ENCODE data around the gene C20orf144.

Gene C20orf144

GRCh38 chr20:33666293-33667244 is 4.4 kb downstream of the C20orf144 start, which contains the start of gene ACTL10:
ACTL10 (plus strand) TSS chr20:33666943; CDS start chr20:33667498, 555 bp downstream.
- peak; percentile 98 for DNase-seq

GRCh38 chr20:33667245-33667675 is 5.1 kb downstream of the C20orf144 start:
- no peak for DNase-seq

GRCh38 chr20:33667676-33668465 is 5.7 kb downstream of the C20orf144 start:
- peak; percentile 56 for DNase-seq

- DNase-seq: no peak
Observed at GRCh38 chr20:33668466-33669155, 6.5 kb downstream of the C20orf144 start.

GRCh38 chr20:33669224-33669623 is 7.1 kb downstream of the C20orf144 start:
- no peak for DNase-seq

GRCh38 chr20:33669873-33670640 is 7.9 kb downstream of the C20orf144 start:
- no peak for DNase-seq

- no peak for DNase-seq
Observed at GRCh38 chr20:33670715-33671499, 8.8 kb downstream of the C20orf144 start.

GRCh38 chr20:33671573-33672288 is 9.6 kb downstream of the C20orf144 start:
- no peak for DNase-seq

- DNase-seq: no peak
Observed at GRCh38 chr20:33672426-33673113, 10.4 kb downstream of the C20orf144 start.

GRCh38 chr20:33673114-33673409 is 10.9 kb downstream of the C20orf144 start:
- DNase-seq: no peak

GRCh38 chr20:33673410-33674293 is 11.5 kb downstream of the C20orf144 start:
- DNase-seq: no peak

GRCh38 chr20:33674294-33675135 is 12.4 kb downstream of the C20orf144 start, which contains the start of gene NECAB3:
NECAB3 (minus strand) TSS chr20:33674428; CDS start chr20:33674352, 76 bp downstream.
- peak; percentile 52 for DNase-seq

GRCh38 chr20:33675136-33675959 is 13.2 kb downstream of the C20orf144 start:
- DNase-seq: no peak

- DNase-seq: no peak
Observed at GRCh38 chr20:33676121-33676520, 14.0 kb downstream of the C20orf144 start.

GRCh38 chr20:33676652-33677645 is 14.8 kb downstream of the C20orf144 start:
- DNase-seq: no peak
